Endothelial cell of umbilical vein (primary cell): ENCODE results near the gene EPAS1.

Experiments
- CTCF ChIP-seq, 2 donors: IDR thresholded peaks; 1 replicate in 1 of 2; 2 replicates in 1 of 2; pipeline ENCODE4 v1.5.1; 2011; ENCODE audit warnings: low read length in 2 of 2, mild to moderate bottlenecking in 2 of 2, moderate library complexity in 2 of 2, control low read depth in 1 of 2, inconsistent platforms in 1 of 2, low read depth in 1 of 2; ENCODE audit not compliant: insufficient read depth in 1 of 2; ENCODE audit errors: extremely low read depth in 1 of 2
- FOS ChIP-seq: IDR thresholded peaks from 2 replicates; pipeline ENCODE4 v1.6.1; 2011; ENCODE audit warnings: mild to moderate bottlenecking, low read length, moderate library complexity, borderline replicate concordance; ENCODE audit not compliant: insufficient read depth
- MAX ChIP-seq: IDR thresholded peaks from 2 replicates; pipeline ENCODE4 v1.6.1; 2011; ENCODE audit not compliant: insufficient read depth, insufficient read length
- POLR2A ChIP-seq: IDR thresholded peaks from 2 replicates; pipeline ENCODE4 v1.6.1; 2012; ENCODE audit warnings: low read depth, mild to moderate bottlenecking, control low read depth, low read length
- POLR2AphosphoS5 ChIP-seq: IDR thresholded peaks from 2 replicates; pipeline ENCODE4 v1.6.1; 2012; ENCODE audit warnings: low read depth, mild to moderate bottlenecking, control low read depth, low read length, moderate library complexity; ENCODE audit not compliant: insufficient read depth

- TF ChIP-seq CTCF (IDR thresholded peaks at IDR 0.05; ENCODE audit: extremely low read depth in 1 of 2, insufficient read depth in 1 of 2, low read depth in 1 of 2, low read length in 2 of 2): no peak
- no peak for TF ChIP-seq POLR2A
- TF ChIP-seq POLR2AphosphoS5: no peak
- TF ChIP-seq FOS: no peak
- no peak for TF ChIP-seq MAX
These were observed 879 bp upstream of the EPAS1 start for GRCh38 chr2:46296216-46296839.
